Esophagus muscularis mucosa (tissue), 4 donors: Measurements from ENCODE around the gene RAB11FIP5. TPM values are rescaled to one million over a fixed set of nuclear protein-coding genes. Genes with fewer than 3 reads are reported as not detected.
A peak's percentile ranks its signal among the peaks of the same experiment; 100 is the strongest.

Experiments
- DNase-seq: peaks from one replicate; pipeline ENCODE4 v3.0.0-alpha.2; 2017; ENCODE audit errors: extremely low spot score
- H3K27ac ChIP-seq, 4 donors: fragments of 200-600 bp; sonication (generic); replicated peaks in 1 of 4; 1 replicate in 3 of 4; 2 replicates in 1 of 4; pipeline ENCODE4 v1.5.1; 2016 to 2019; ENCODE audit warnings: mild to moderate bottlenecking in 1 of 4
- H3K27me3 ChIP-seq, 4 donors: fragments of 200-600 bp; sonication (generic); one replicate each; pipeline versions ENCODE4 v1.5.1 to v1.6.0; 2016 to 2019
- H3K36me3 ChIP-seq, 4 donors: fragments of 200-600 bp; sonication (generic); one replicate each; pipeline ENCODE4 v1.5.1; 2016 to 2019
- H3K4me1 ChIP-seq, 4 donors: fragments of 200-600 bp; sonication (generic); one replicate each; pipeline ENCODE4 v1.5.1; 2016 to 2019
- H3K4me3 ChIP-seq, 4 donors: fragments of 200-600 bp; sonication (generic); 1 replicate in 2 of 4; 2 replicates in 2 of 4; pipeline ENCODE4 v1.5.1; 2016 to 2019; ENCODE audit warnings: mild to moderate bottlenecking in 4 of 4, moderate library complexity in 1 of 4
- H3K9me3 ChIP-seq, 4 donors: fragments of 200-600 bp; sonication (generic); 1 replicate in 3 of 4; 2 replicates in 1 of 4; pipeline ENCODE4 v1.5.1; 2016 to 2019
- CTCF ChIP-seq, 3 experiments: fragments of 200-600 bp in 2 of 3; fragments of 450-650 bp in 1 of 3; sonication (generic) in 2 of 3; IDR thresholded peaks; one replicate each; pipeline ENCODE4 v1.5.1; 2017 to 2019; ENCODE audit warnings: antibody characterized with exemption in 3 of 3, mild to moderate bottlenecking in 2 of 3, moderate library complexity in 1 of 3
- EP300 ChIP-seq: sonication (generic); formaldehyde crosslinking; IDR thresholded peaks from one replicate; pipeline ENCODE4 v1.6.1; 2017; ENCODE audit warnings: antibody characterized with exemption
- POLR2A ChIP-seq: fragments of 450-650 bp; IDR thresholded peaks from one replicate; pipeline ENCODE4 v1.6.1; 2017; ENCODE audit warnings: antibody characterized with exemption, moderate library complexity, mild to moderate bottlenecking, low read depth
- POLR2AphosphoS5 ChIP-seq, 2 donors: sonication (generic); formaldehyde crosslinking; IDR thresholded peaks; one replicate each; pipeline ENCODE4 v1.6.1; 2017; ENCODE audit warnings: antibody characterized with exemption in 2 of 2
- WGBS: methylation state at CpG from one replicate; pipeline ENCODE4 v1.1.5; 2018; 5-methylcytosine and 5-hydroxymethylcytosine counted together
- intact Hi-C: fragments of 100-400 bp; cut with DNase I; formaldehyde crosslinking; loops from one replicate; pipeline ENCODE4 v1.15.1; 2023
- total RNA-seq, 4 donors: library from RNA; depleted of rRNA; stranded (reverse); fragments of >200 nt; gene quantifications; one replicate each; pipeline versions ENCODE4 v1.1.0 to v1.2.1, GENCODE V29; 2016

RAB11FIP5 gene
- total RNA-seq, 4 donors from 2014 or later, result 17.0 to 46.4 (median 38.4) TPM

- H3K27ac ChIP-seq, result peak overlapping the region in 2 of 4 donors; percentile 11 to 42
These were observed 37.0 kb downstream of the RAB11FIP5 start for GRCh38 chr2:73075477-73076373.

GRCh38 chr2:73074110-73075069, 38.4 kb downstream of the RAB11FIP5 start:
- H3K27ac ChIP-seq, result no peak overlapping the region
- H3K36me3 ChIP-seq, result peaks cover 0 to 45% (median 29%) of the 10 kb centered on the region in 4 donors
- no peak overlapping the region for H3K4me3 ChIP-seq
- intact Hi-C loops, result loop anchor here (5.0 to 10.0 kb wide), 2 partner anchors 103 to 180 kb away; no protein-coding TSS in a partner anchor
- no peaks in the 10 kb centered on the region for H3K27me3 ChIP-seq
- H3K9me3 ChIP-seq, result no peaks in the 10 kb centered on the region
- TF ChIP-seq POLR2AphosphoS5 (IDR thresholded peaks at IDR 0.05) (no peak), CTCF (IDR thresholded peaks at IDR 0.05) (no peak), EP300 (no peak), POLR2A (no peak)
- H3K4me1 ChIP-seq, result peaks cover 21 to 37% (median 29%) of the 10 kb centered on the region in 4 donors
- DNase-seq, result no peak
- 83% methylated on average over 11 of the region's 13 CpGs for WGBS

More at GRCh38 chr2:73075477-73076373, 37.0 kb downstream of the RAB11FIP5 start:
- Histone ChIP-seq H3K36me3 (peaks cover 0 to 58% (median 41%) of the 10 kb centered on the region in 4 donors), H3K4me1 (peaks cover 11 to 24% (median 18%) of the 10 kb centered on the region in 4 donors), H3K9me3 (no peaks in the 10 kb centered on the region), H3K27me3 (no peaks in the 10 kb centered on the region), H3K4me3 (no peak overlapping the region)
- intact Hi-C loops, result loop anchor here (10.0 kb wide), 1 partner anchor 181 kb away; no protein-coding TSS in a partner anchor
- no peak for DNase-seq
- WGBS, result 89% methylated on average over 7 of the region's 23 CpGs
- TF ChIP-seq EP300 (no peak), POLR2AphosphoS5 (IDR thresholded peaks at IDR 0.05) (peak in 1 of 2 donors; percentile 26)

GRCh38 chr2:73072416-73072815, 40.3 kb downstream of the RAB11FIP5 start:
- intact Hi-C loops, result loop anchor here (5.0 to 10.0 kb wide), 2 partner anchors 105 to 178 kb away; no protein-coding TSS in a partner anchor
- H3K4me1 ChIP-seq, result peaks cover 34 to 47% (median 40%) of the 10 kb centered on the region in 4 donors

GRCh38 chr2:73072129-73072395, 40.7 kb downstream of the RAB11FIP5 start:
- Histone ChIP-seq H3K4me3 (peak overlapping the region; percentile 65 to 94 (median 82)), H3K27ac (peak overlapping the region; percentile 83 to 97 (median 93)), H3K9me3 (no peaks in the 10 kb centered on the region), H3K4me1 (peaks cover 34 to 47% (median 40%) of the 10 kb centered on the region in 4 donors), H3K27me3 (no peaks in the 10 kb centered on the region), H3K36me3 (peaks cover 0 to 33% (median 17%) of the 10 kb centered on the region in 4 donors)
- WGBS, result 17% methylated on average over 11 of the region's 11 CpGs
- DNase-seq, result no peak
- intact Hi-C loops, result loop anchor here (5.0 to 10.0 kb wide), 2 partner anchors 105 to 177 kb away; no protein-coding TSS in a partner anchor
- TF ChIP-seq POLR2AphosphoS5 (IDR thresholded peaks at IDR 0.05), result peak in 1 of 2 donors; percentile 4
- TF ChIP-seq POLR2A, result no peak

More at GRCh38 chr2:73072416-73072815, 40.3 kb downstream of the RAB11FIP5 start:
- Histone ChIP-seq H3K9me3 (no peaks in the 10 kb centered on the region), H3K36me3 (peaks cover 0 to 33% (median 17%) of the 10 kb centered on the region in 4 donors), H3K4me3 (peak overlapping the region; percentile 65 to 94 (median 82)), H3K27ac (peak overlapping the region; percentile 83 to 97 (median 93)), H3K27me3 (no peaks in the 10 kb centered on the region)
- DNase-seq, result no peak
- 82% methylated on average over 1 of the region's 1 CpG for WGBS
- TF ChIP-seq POLR2AphosphoS5 (IDR thresholded peaks at IDR 0.05) (no peak), CTCF (IDR thresholded peaks at IDR 0.05) (no peak), POLR2A (no peak), EP300 (no peak)

- peak within 1 kb of the TSS; percentile 65 to 94 (median 82) for H3K4me3 ChIP-seq
- no peaks in the 10 kb centered on the region for H3K27me3 ChIP-seq
- TF ChIP-seq POLR2A (no peak), EP300 (no peak), CTCF (IDR thresholded peaks at IDR 0.05) (peak in 2 of 3 experiments; percentile 18 to 36), POLR2AphosphoS5 (IDR thresholded peaks at IDR 0.05) (peak; percentile 78 to 83)
- intact Hi-C loops, result loop anchor here (2.0 to 10.0 kb wide), 3 partner anchors 41 to 177 kb away; partner anchors contain the start of gene RAB11FIP5
- peak within 1 kb of the TSS; percentile 83 to 97 (median 93) for H3K27ac ChIP-seq
- under 1% methylated on average over 47 of the region's 67 CpGs for WGBS
- DNase-seq, result peak; percentile 100
- H3K4me1 ChIP-seq, result peaks cover 34 to 47% (median 40%) of the 10 kb centered on the region in 4 donors
- H3K36me3 ChIP-seq, result peaks cover 0 to 28% (median 17%) of the 10 kb centered on the region in 4 donors
- no peaks in the 10 kb centered on the region for H3K9me3 ChIP-seq
These were observed 41.2 kb downstream of the RAB11FIP5 start, which contains the start of gene SFXN5 for GRCh38 chr2:73071360-73072128. SFXN5 (minus strand) TSS chr2:73071712; CDS start chr2:73071705, 7 bp downstream.
